Measurements from ENCODE around the gene RRM1.

The RRM1 gene

GRCh38 chr11:4184163-4184916 lies 89.7 kb downstream of the RRM1 start:
- in situ Hi-C loops (cut with MboI; ENCODE audit: low sequenced_read_pairs): loop anchor here (10.0 to 25.0 kb wide), 2 partner anchors 360 to 828 kb away; partner anchors contain the start of gene OR52M1

DNA sequence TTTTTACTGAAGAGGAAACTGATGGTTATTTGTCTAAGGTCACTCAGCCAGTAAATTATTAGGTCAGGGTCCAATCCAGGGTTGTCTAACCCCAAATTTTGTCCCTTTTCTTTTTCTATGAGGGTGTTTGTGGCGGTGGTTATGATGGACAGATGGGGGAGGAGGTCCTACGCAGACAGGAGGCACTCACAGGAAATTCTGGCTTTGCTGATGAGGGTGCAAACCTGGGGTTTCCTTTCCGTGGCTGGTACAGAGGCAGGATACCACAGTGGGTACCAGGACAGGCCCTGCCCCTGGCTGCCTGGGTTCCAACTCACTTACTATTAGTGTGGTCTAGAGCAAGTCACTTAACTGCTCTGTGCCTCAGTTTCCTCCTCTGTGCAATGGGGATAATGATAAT lies 91.0 kb downstream of the RRM1 start:
- in situ Hi-C loops (cut with MboI; ENCODE audit: low sequenced_read_pairs): loop anchor here (10.0 to 25.0 kb wide), 2 partner anchors 359 to 827 kb away; partner anchors contain the start of gene OR52M1

GRCh38 chr11:4186464-4187054 lies 92.0 kb downstream of the RRM1 start:
- in situ Hi-C loops (cut with MboI; ENCODE audit: low sequenced_read_pairs): loop anchor here (10.0 to 25.0 kb wide), 2 partner anchors 358 to 826 kb away; partner anchors contain the start of gene OR52M1

DNA sequence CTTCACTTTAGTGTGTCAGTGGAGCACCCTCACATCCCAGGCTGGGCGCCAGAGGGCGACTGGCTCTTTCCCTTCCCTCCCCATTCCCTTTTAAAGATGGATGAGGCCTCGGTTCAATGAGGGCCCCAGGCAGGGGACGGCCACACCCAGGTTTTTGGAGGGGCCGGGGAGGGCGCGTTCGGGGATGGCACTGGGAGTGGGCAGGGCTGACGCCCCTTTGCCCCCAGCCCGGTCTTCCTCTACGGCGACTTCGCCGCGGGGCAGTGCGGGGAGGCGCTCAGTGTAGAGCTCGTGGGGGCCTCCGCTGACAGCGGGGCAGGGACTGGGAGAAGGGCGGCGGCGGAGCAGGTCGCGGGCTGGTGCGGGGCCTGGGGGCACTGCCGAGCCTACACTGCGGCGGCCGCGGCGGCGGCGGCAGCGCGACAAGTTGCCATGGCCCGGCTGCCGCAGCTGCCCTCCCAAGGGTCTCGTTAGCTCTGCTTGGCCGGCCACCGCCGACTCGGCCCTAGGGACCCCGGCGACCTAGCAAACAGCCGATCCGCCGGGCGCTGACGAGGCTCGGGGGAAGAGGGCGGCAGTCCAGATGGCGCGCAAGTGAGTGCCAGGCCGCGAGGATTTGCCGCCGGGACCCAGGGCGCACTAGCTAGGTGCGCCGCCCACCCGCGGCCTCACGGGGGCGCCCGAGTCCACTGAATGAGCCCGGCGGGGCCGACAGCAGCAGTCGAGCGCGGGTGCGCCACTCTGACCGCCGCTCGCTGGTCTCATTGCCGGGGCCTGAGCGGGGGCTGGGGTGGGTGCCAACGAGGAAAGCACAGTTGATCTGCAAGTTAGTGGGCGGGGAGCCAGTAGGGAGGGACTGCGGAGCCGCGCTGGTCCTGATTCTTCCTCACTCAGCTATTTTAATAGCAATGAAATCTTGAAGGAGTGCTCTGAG lies 92.7 kb downstream of the RRM1 start:
- in situ Hi-C loops (cut with MboI; ENCODE audit: low sequenced_read_pairs): loop anchor here (10.0 to 25.0 kb wide), 2 partner anchors 357 to 825 kb away; partner anchors contain the start of gene OR52M1
